ENCODE measurements around the gene BTG4.

The BTG4 gene

DNA sequence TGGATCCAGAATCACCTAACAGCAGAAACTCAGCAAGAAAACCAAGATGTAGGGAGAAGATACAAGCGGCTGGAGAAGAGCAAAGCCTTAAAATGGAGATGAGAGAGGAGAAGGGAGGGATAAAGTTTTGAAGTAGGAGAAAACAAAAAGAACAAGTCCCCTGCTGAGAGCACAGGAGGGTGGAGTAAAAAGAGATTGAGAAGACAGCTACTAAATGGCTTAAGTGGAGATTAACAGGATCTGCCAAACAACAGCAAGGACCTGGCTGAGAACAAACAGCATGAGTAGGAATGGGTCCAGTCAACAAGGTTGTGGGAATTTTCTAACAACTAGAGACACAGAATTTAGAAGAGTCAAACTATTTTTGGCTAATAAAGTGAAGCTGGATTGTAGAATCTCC is 18.1 kb downstream of the BTG4 start:
- DNase-seq (ENCODE audit: low read depth, low spot score), result no peak

DNA sequence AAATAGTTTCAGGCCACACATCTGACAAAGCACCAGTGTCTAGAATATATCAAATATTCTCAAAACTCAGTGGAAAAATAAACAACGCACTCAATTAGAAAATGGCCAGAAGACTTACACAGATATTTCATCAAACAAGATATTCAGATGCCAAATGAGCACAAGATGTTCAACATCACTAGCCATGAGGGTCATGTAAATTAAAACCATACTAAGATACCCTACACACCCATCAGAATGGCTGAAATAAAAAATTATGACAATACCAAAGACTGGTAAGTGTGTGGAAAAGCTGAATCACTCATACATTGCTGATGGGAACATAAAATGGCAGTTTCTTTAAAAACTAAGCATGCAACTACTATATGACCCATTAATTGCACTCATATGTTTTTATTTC is 21.7 kb downstream of the BTG4 start:
- no peak for DNase-seq (ENCODE audit: low read depth, low spot score)

DNA sequence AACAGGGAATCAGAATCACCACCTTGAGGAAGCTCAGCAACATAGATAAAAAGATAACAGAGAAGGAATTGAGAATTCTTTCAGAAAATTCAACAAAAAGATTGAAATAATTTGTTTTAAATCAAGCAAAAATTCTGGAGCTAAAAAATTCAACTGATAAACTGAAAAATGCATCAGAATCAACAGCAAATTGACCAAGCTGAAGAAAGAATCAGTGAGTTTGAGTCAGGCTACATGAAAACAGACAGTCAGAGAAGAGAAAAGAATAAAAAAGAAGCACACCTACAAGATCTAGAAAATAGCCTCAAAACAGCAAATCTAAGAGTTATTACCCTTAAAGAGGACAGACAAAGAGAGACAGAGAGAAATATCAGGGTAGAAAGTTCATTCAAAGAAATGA is 28.8 kb downstream of the BTG4 start:
- no peak for DNase-seq (ENCODE audit: low read depth, low spot score)

DNA sequence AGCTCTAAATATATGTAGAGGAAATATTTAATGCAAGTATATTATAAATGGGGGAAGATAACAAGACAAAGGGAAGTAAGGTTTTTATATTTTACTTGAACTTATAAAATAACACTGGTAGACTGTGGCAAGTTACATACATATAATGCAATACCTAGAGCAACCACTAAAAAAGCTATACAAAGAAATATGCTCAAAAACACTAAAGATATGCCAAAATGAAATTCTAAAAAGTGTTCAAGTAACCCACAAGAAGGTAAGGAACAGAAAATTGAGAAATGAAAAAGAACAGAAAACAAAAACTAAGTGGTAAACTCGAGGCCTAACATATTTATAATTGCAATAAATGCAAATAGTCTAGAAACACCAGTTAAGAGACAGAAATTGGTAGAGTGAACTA is 32.5 kb downstream of the BTG4 start:
- no peak for DNase-seq (ENCODE audit: low read depth, low spot score)

DNA sequence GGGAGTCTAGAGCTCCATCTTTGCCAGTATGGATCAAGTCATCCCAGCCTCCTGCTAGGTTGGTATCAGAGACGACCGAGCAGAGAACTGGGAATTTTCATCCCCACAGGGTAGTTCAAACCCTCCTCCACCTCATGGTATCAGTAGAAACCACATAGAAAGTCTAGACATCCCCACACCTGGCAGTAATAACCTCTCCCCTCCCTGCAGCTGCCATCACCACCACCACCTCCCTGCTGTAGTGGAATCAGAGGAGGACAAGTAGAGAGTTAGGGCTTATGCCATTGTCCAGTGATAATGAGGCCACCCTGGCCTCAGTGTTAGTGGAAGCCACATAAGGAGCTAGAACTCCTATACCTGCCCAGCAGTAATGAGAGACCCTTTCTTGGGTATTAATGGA is 34.3 kb downstream of the BTG4 start:
- no peak for DNase-seq (ENCODE audit: low read depth, low spot score)

DNA sequence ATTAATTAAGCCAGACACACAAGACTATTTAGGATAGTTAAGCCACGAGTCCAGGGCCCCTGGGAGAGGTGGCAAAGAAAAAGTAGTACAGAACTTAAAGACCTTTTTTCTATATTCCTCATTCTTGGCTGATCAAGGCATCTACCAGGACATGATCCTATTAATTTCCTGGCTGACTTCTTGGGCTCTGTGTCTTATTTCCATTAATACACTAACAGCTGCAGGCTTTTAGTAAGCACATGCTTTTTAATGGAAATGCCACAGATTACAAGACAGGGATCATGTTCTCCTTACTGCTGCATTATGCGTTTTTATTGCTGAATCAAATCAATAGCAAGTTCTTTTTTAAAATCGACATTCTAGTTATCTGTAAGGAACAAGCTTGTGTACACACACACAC is 35.2 kb downstream of the BTG4 start:
- no peak for DNase-seq (ENCODE audit: low read depth, low spot score)

DNA sequence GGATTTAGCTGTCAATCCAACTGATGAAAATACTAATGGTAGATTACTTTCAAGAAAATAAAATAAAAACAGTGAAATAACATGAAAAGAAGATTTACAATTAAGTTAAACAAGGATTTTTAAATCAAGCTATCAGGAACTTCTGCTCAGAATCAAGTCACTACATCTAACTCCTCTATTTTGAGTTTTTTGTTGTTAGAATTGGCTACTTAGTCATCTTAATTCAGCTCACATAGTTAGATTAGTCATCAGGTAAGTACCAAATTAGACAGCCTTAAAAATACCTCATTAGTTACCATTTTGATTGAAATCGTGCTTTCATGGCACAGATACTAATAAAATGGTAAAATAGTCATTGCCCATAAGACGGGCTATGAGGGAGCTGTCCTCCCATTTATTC is 35.8 kb downstream of the BTG4 start:
- DNase-seq (ENCODE audit: low read depth, low spot score), result no peak

DNA sequence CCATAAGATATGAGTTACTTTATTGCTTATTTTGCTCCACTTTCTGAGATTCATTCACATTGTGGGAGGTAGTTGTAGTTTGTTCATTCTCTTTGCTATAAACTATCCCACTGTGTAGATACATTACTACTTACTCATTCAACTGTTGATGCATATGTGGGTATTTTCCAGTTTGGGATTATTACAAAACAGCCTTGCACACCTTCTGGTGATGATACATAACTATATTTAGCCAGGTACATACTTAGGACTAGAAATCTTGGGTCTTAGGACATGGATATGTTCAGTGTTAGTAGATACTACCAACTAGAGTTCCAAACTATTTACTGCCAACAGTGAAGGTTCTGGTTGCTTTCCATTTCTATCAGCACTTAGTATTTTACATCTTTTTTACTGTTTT is 37.8 kb downstream of the BTG4 start:
- DNase-seq (ENCODE audit: low read depth, low spot score), result no peak

DNA sequence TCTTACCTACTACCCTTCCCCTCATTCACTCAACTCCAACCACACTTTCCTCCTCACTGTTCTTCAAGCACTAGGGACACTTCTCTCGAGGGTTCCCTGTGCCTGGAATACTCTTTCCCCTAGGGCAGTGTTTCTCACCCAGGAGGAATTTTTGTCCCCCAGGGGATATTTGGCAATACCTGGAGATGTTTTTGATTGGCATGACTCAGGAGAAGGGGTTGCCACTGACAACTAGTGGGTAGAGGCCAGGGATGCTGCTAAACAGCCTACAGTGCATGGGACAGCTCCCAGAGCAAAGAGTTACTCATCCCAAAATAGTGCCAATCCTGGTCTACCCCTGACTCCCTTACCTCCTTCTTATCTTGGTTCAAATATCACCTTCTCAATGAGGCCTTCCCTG is 40.0 kb downstream of the BTG4 start:
- DNase-seq (ENCODE audit: low read depth, low spot score), result no peak

DNA sequence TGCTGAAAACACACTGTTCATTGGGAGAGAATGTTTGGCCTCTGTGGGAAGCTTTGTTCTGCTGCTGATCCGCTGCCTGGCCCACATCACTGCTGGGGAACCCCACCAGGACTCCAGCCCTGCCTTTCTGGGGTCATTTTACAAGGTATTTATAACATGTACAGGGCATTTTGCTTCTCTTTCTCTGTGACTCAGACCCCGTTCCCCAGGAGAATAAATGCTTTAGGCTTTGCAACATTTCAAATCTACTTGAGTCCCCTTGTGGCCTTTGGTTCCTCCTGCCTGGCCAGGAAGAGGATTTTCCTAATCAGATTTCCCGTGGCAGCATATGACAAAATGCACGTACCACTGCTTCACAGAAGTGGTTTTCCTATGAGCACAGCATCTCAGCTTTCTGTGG is 43.0 kb downstream of the BTG4 start:
- DNase-seq (ENCODE audit: low read depth, low spot score), result peak; percentile 23

DNA sequence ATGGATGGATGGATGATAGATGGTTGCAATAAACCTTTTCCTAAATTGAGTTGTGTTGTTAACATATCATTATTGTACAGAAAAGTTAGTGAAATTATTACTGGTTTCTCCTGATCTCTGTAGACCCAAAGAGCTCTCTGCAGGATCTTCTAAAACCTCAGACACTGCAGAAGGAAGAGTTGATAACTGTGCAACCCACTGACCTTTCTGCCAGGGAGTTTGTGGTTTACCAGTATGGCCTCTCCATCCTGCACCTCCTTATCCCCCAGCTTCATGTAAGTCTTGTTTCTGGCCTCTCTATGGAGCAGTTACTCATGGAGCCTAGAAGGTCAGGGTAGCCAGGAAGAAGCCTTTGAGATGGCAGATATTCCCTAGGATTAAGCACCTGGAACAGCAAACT is 45.6 kb downstream of the BTG4 start:
- DNase-seq (ENCODE audit: low read depth, low spot score), result no peak

DNA sequence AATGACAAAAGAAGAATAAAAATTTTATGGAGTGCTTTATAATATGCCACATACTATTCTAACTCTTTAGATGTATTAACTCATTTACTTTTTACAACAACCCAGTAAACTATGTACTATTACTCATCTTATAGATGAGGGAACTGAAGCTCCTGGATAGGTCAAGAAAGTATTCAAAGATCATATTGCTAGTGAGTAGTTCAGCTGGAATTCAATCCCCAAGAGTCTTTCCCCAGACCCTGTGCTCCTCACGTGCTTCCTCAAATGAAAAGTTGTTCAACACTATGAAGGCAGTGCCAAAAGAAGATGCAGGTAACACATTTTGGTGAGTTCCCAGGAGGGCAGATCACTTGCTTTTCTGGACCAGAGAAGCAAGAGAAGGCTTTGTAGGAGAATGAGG is 46.8 kb downstream of the BTG4 start:
- no peak for DNase-seq (ENCODE audit: low read depth, low spot score)

DNA sequence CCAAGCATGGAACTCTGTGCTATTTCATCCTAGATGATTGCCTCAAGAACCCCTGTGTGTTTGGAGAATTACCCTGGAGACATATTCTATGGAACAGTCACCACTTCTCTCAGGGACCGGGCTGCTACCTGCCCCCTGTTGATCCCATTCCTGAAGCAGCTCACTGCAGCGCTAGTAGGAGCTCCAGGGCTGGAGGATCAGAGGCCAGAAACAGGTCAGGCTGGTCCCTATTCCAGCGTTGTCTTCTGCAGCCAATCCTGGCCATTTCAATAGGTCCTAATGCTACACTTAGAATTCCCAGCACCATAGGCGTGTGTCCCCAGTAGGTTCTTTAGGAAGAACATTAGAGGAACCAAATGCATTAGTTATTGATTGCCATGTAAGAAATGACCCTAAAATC is 48.9 kb downstream of the BTG4 start:
- DNase-seq (ENCODE audit: low read depth, low spot score), result no peak

DNA sequence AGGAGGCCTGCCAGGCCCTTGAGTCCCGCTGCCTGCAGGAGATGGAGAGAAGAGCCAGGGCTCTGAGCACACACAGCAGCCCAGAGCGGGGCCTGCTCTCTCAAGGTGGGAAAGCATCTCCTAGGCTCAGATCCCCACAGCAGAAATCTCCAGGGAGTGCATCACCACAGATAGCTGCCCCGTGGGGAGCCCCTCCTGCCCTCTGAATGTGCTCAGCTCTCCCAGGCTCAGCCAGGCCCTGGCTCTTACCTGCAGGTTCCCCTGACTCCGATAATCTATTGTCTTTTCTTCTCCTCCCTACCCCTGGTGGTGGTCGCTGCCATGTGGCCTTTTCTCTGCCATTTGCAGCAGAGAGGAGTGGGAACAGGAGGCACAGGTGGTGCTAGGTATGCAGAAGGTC is 49.9 kb downstream of the BTG4 start:
- DNase-seq (ENCODE audit: low read depth, low spot score), result no peak

DNA sequence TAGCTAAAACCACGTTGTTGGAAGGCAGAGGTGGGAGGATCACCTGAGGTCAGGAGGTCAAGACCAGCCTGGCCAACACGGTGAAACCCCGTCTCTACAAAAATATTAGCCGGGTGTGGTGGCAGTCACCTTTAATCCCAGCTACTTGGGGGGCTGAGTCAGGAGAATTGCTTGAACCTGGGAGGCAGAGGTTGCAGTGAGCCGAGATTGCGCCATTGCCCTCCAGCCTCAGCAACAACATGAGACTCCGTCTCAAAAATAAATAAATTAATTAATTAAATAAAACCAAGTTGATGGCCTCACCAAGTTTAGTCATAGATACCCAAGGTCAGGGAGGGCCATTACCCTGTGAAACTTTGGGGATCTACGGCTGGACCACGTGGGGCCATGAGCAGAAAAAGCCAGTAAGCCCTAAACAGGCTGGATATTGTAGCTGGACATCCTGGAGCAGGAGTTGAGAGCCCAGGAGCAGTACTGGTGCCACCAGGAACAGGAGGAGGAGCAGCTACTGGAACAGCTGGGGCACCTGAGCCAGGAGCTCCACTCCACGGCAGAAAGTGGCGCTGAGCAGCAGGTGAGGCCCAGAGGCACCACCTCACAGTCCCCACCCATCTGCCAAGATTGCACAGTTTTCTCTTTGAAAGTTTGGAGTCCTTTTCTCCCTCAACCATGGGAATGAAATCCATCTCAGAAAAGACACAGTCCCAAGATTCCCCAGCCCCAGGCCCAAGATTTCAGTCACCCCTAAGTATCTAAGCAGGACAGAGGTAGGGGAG is 50.5 kb downstream of the BTG4 start:
- DNase-seq (ENCODE audit: low read depth, low spot score), result no peak

DNA sequence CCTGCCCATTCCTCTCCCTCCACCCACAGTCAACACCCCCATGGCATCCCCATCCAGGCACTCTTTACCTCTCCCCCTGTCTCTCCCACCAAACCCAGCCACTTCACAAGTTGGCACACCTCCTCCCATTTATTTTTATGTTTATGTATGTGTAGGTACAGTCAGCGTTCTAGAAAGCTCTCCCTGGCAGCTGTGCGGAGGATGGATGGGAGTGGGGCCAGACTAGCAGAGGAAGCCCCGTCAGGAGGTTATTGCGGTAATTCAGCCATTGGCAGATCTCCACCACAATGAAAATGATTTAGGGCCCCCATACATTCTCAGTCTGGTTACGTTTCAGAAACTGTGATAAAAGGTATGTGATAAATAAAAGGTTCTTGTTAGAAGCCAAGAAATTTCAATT is 51.3 kb downstream of the BTG4 start:
- no peak for DNase-seq (ENCODE audit: low read depth, low spot score)

DNA sequence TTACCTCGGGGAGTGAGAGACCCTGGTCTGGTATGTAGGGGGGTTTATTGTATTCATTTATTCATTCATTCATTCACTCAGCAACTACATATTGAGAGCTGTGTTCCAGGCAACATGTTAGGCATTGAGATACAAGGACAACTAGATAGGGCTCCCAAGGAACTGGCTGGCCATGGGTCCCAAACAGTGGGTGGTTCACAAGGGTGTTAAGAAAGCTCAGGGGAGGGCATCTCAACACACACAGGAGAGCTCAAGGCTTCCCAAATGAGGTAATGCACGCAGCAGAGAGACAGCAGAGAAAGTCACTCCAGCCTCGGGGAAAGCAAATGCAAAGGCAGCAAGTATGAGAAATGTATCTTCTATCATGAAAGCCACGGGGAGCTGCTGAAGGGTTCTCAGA is 51.8 kb downstream of the BTG4 start:
- no peak for DNase-seq (ENCODE audit: low read depth, low spot score)

DNA sequence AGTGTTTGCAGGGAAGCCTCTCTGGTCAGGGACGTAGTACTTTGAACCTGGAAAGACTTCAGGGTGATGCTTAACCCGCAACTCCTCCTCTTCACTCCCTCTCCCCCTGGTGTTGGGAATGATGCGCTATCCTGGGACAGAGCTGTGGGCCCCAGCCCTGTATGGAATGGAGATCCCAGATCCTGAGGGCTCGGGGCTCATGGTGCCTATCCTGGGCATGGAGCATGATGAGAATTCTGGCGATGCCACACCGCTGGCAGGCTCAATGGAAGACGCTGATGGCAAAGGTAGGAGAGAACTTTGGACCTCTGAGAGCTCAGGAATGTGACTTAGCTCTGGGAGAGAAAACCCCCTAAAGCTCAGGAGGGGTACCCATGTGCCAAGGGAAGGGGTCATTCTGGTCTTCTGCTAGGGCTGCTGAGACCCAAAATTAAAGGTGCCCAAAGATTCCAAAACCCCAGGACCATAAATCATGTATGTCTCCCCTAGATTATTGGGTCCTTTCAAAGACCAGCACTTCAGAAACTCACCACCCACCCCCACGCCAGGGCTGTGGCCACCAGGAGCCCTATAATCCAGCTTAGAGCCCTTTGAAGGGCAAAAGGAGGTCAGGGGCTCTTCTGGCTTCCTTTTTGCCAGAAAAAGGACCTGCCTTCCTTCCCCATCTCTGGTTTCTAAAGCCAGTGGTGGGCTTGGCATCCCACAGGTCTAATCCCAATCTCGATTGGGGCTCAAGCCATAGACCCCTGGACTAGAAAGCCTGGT is 52.5 kb downstream of the BTG4 start:
- DNase-seq (ENCODE audit: low read depth, low spot score), result no peak

DNA sequence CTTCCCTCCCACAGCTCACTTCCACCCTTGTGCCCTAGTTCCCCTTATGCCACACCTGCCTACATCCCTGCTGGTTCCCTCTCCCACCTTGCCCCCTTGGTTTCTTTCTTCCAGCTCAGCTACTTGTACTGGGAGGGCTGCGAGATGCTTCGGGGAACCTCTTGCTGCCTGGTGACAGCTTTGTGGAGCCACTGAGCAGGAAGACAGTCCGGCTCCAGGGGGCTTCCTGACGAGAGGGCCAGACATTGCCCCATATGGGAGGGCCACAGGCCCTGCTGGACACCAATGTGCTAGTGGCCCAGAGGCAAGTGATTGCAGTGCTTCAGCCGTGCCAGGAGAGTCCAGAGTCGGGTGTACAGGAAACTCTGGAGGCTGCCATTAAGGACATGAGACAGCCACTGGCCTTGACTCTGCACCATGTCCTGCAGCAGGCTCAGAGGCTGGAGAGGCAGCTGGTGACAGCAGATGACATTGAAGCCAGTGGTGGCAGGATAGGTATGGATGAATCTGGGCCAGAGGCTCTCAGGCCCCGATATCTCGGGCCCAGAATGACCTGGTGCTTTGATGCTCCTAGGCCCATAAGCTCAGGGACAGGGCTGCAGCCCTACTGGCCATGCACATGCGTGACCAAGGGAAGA is 54.3 kb downstream of the BTG4 start:
- no peak for DNase-seq (ENCODE audit: low read depth, low spot score)

DNA sequence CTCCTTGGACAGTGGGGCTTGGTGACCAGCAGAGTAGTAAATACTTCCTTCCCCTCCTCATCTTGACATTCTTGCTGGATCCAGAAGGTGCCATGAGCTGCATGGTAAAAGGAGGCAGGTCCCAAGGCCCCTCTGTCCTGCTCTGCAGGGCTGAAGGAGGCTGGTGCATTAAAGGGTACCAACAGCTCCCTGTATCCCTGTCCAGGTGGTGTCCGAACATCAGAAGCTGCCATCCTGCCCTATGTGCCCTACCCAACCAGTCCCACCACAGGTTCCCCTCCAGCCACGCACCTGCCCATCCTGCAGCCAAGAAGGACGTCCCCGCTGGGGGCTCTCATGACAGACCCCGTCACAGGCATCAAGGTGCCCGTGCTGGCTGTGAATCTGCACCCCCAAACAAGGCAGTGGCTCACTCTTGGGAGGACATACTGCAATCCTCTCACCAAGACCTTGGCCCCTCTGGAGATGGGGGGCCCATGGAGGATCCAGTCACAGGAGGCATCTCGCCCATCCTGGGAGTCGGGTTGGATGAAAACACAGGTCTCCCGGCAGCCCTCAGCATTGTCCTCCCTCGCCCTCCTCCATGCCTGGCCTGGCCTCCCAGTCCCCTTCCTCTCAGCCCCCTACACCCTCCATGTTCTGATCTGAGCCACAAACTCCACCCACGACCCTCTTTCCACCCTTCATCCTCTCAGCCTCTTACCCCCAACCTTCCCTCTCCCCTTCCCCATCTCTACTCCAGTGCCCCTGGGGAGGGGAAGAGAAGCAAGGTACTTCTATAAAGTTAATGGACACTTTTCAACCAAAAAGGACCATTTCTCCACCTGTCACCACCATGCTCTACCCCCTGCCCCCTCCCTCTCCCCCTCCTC is 55.1 kb downstream of the BTG4 start:
- no peak for DNase-seq (ENCODE audit: low read depth, low spot score)

DNA sequence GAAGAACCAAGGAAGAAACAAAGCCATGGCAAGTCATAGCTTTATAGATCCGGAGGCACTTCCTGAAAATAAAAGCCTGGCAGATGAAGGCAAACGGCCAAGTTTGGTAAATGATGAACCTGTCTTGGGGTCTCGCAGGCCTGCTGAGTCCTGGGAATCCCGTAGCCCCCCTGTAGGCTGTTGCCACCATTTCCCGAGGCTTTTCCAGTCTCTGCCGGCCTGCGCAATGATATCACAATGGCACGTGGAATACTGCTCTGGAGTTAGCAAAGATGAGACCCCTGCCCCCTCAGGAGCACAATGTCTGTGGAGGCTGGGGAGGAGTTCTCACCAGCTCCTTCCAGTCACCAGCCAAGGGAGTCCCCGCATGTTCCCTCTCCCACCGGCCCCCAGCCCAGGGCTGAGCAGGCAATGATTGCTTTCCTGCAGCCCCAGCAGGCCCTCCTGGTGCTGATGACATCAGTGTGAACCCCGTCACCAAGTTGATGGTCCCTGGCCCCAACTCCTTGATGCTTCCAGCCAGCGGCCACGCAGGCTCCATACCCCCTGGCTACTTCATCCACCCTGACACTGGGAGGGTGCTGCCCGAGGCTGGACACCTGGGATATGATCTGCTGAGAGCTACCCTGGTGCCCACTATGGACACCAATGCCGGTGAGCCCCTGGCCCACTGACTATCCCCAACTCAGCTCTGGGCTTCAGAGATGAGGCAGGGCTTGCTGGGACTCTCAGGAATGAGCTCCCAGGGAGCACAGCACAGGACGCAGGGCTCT is 55.9 kb downstream of the BTG4 start:
- no peak for DNase-seq (ENCODE audit: low read depth, low spot score)

All from astrocyte of the hippocampus (primary cell).